ENCODE measurements around the gene CBX8.

GRCh38 chr17:79803997-79804855 lies 7.3 kb upstream of the CBX8 start:
- TF ChIP-seq CTCF (conservative IDR thresholded peaks at IDR 0.05; ENCODE audit: low read depth, low read length) (no peak), EZH2 (IDR thresholded peaks at IDR 0.05; ENCODE audit: low read length, unreplicated experiment) (peak; percentile 34)
